HG03342 (cell line): ENCODE data around the gene KLHL18.
"Not testable (repeated sequence)": the region's sequence is repeated elsewhere in the genome, so short reads cannot be mapped to it uniquely, and the experiment has no call there.

Experiments used
- ATAC-seq: cut with Tn5 transposase; IDR thresholded peaks from one replicate; pipeline ENCODE4 v1.9.1; 2021; ENCODE audit warnings: mild to moderate bottlenecking, moderate library complexity; ENCODE audit not compliant: unreplicated experiment

The KLHL18 gene

GRCh38 chr3:47310391-47310790 lies 27.6 kb downstream of the KLHL18 start:
- no peak for ATAC-seq

- no peak for ATAC-seq
Observed at GRCh38 chr3:47313341-47314055, 30.8 kb downstream of the KLHL18 start.

DNA sequence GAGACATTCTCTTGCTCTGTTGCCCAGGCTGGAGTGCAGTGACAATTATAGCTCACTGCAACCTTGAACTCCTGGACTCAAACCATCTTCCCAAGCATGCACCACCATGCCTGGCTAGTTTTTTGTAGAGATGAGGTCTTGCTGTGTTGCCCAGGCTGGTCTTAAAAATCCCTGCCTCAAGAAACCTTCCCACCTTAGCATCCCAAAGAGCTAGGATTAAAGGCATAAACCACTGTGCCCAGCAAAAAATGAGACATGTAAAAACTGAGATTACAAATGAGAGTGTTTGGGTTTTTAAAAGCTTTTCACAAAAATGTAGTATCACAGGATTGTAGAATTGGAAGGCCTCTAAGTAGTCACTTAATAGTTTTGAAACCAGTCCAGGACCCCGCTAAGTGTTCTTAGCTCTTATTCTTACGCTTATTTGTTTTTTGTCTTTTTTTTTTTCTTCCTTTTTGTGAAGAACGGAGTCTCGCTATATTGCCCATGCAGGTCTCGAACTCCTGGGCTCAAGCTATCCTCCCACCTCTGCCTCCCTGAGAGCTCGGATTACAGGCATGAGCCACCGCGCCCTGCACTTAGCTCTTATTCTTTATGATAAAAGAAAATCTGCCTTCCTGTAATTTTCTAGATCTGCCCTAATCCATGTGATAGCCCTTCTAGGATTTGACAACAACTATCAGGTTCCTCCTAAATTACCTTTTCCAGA lies 31.5 kb downstream of the KLHL18 start:
- no peak for ATAC-seq

GRCh38 chr3:47315069-47315647 lies 32.4 kb downstream of the KLHL18 start:
- ATAC-seq: no peak

DNA sequence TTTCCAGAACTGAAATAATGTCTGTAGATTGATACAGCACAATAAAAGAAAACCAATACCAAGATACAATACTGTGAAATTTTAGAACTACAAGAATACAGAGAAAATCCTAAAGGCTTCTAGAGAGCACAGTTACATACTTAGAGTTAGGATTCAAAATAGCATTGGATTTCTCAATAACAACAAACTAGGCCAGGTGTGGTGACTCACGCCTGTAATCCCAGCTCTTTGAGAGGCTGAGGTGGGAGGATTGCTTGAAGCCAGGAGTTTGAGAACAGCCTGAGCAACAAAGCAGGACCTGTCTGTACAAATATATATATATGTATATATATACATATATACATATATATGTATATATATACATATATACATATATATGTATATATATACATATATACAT lies 33.4 kb downstream of the KLHL18 start:
- not testable (repeated sequence) for ATAC-seq

- no peak for ATAC-seq
Observed at GRCh38 chr3:47318916-47319315, 36.2 kb downstream of the KLHL18 start.

- no peak for ATAC-seq
Observed at GRCh38 chr3:47319956-47320355, 37.2 kb downstream of the KLHL18 start.

GRCh38 chr3:47323431-47324277 lies 40.9 kb downstream of the KLHL18 start:
- ATAC-seq: no peak

DNA sequence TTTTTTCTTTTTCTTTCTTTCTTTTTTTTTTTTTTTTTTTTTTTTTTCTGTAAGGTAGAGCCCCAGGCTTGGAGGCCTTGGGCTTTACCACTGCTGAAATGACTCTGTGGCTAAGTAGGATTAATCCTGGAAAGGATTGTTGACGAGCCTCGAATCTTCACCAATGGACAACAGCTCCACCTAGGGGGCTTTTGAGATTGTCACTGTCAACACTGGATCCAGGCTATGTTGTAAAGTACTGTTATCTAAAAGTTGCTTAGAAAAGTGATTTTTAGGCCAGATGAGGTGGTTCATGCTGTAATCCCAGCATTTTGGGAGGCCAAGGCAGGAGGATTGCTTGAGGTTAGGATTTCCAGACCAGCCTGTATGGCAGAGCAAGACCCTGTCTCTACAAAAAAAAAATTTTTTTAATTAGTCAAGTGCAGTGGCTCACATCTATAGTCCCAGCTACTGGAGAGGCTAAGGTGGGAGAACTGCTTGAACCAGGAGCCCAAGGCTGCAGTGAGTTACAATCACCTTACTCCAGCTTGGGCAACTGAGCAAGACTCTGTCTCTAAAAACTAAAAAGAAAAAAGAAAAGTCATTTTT lies 41.6 kb downstream of the KLHL18 start:
- no peak for ATAC-seq

DNA sequence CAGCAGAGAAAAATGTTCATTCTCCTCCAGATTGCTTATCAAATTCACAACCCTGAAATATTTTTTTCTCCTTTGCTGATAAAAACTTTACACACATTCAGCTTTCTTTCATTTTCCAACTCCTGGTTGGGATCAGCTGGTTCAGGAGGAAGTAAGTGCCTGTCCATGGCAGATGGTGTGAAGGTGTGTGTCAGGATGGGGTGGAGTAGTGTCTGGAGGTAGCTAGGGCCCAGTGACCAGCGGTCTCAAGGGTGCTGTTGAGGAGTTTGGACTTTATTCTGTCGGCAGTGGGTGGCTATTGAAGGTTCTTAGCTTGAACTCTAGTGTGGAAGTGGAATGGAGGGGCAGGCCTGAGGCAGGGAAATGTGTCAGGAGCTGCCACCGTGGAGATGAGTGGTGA lies 51.2 kb downstream of the KLHL18 start:
- ATAC-seq: no peak

GRCh38 chr3:47337656-47338055 lies 54.9 kb downstream of the KLHL18 start:
- ATAC-seq: no peak

DNA sequence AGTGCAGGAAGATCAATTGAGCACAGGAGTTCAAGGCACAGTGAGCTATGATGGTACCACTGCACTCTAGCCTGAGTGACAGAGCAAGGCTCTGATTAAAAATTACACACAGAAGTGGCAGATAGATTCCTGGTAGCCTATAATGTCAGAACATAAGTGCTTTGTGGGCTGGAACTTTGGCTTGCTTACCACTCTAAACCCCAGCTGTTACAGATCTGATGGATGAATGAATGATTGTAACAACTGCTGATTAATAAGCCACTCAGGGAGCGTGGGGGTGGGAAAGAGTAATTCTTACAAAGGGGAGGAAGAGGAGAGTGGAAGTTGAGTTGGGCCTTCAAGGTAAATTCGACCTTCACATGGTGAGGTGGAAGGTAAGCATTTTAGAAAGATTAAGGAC lies 57.2 kb downstream of the KLHL18 start:
- no peak for ATAC-seq

- ATAC-seq: no peak
Observed at GRCh38 chr3:47340866-47341265, 58.1 kb downstream of the KLHL18 start.

GRCh38 chr3:47342151-47342550 lies 59.4 kb downstream of the KLHL18 start:
- ATAC-seq: no peak

DNA sequence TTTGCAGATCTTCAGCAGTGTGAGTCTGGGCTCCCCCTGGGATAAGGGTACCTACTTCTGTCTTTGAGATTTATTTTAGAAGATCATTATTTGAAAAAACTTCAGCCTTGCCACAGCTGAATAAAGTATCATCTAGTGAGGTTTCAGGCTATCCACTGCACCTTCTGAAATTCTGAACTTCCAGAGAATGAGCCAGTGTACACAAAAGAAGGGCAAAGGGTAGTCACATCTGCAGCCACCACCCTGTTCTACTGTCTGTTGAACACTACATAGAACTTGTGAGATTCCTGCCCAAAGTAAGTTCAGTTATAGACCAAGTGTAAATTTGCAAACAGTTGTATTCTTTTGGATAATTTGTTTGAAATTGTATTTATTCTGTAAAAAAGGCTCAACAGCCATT lies 60.1 kb downstream of the KLHL18 start:
- no peak for ATAC-seq

DNA sequence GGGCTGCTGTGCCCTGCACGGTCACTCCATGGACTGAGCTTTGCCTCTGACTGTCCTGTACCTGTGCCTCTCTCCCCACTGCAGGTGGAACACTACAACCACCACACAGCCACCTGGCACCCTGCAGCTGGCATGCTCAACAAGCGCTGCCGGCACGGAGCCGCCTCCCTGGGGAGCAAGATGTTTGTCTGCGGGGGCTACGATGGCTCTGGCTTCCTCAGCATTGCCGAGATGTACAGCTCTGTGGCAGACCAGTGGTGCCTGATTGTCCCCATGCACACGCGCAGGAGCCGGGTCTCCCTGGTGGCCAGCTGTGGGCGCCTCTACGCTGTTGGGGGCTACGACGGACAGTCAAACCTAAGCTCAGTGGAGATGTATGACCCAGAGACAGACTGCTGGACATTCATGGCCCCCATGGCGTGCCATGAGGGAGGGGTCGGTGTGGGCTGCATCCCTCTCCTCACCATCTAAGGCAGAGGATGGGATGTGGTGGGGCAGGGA lies 60.8 kb downstream of the KLHL18 start:
- ATAC-seq: no peak

GRCh38 chr3:47344971-47345370 lies 62.2 kb downstream of the KLHL18 start:
- no peak for ATAC-seq

DNA sequence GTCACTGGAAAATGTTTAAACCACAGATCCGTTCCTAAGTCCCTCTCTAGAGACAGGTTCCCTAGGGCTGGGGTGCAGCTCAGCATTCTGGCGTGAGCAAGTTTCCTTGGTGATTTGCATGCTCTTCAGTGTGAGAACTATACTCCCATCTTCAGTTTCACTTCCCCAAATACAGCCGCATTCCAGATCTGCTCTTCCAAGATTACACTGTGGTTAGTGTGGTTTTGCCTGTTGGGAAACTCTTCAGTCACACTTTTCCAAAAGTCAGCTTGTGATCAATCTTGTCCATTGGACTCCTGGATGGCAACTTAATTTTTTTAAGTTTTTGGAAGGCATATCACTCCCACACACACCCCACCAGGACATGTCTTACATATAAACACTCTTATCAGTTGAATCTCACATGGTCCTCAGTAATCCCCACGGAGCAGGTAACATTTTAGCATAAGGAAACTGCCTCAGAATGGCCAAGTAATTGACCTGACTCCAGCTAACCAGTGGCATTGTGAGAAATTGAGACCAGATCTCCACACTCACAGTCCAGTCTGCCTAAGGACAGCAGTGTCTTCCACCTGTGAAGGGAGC lies 64.6 kb downstream of the KLHL18 start:
- ATAC-seq: peak; percentile 70

DNA sequence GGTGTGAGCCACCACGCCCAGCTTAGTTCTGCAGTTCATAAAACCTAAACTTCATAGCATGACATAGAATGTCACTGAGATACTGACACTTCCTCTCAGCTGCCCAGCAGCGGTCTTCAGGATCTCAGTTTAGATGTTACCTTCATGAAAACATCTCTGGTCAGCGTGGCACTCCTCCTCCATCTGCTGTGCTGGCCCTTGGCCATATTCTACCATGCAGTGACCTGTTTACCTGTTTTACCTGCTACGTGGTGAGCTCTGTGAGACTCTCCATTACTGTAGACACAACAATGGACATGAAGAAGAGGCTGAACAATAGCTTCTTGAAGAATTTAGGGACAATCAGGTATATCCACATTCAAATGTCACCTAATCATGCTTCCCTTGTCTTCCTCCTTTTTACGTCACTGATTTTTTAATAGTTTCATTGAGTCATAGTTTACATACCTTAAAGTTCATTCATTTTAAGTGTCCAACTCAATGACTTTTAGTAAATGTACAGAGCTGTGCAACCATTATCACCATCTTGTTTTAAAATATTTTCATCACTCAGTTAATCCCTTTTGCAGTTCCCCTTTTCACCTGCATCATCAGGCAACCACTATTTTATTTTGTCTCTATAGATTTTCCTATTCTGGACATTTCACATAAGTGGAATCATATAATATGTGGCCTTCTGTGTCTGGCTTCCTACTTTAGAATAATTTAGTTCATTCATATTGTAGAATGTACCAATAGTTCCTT lies 65.8 kb downstream of the KLHL18 start:
- no peak for ATAC-seq

DNA sequence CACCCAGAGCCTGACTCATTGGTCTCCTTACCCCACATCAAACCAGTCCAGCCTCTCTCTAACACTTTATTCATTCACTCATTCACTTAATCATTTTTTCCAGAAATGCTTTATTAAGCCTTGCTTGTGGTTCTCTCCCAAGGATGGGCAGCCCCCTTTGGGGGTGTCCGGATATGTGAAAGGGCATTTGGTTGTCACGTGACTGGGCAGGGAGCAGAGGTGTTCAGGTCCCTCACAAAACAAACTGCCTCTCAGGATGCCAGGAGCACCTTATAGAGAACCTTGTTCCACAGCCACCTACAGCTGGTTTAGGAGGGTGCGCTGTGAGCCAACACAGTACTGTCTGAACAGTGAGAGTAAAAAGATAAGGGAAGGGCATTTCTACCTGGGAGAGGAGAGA lies 72.3 kb downstream of the KLHL18 start:
- no peak for ATAC-seq
